DMS153 (cell line): ENCODE measurements around the gene GUCY1A2.
A peak's percentile ranks its signal among the peaks of the same experiment; 100 is the strongest.

ENCODE experiments used
- DNase-seq: peaks from one replicate; lab custom pipeline; 2025; lab: John Stamatoyannopoulos, UW

Gene GUCY1A2

GRCh38 chr11:106728859-106729258, 289.4 kb downstream of the GUCY1A2 start:
- DNase-seq = no peak

- no peak for DNase-seq
Observed at GRCh38 chr11:106728379-106728778, 289.9 kb downstream of the GUCY1A2 start.

GRCh38 chr11:106727256-106727655, 291.0 kb downstream of the GUCY1A2 start:
- DNase-seq = no peak

- DNase-seq = peak; percentile 78
Observed at GRCh38 chr11:106724293-106724892, 293.9 kb downstream of the GUCY1A2 start.

GRCh38 chr11:106723071-106723470, 295.2 kb downstream of the GUCY1A2 start:
- DNase-seq = no peak

GRCh38 chr11:106717222-106717621, 301.1 kb downstream of the GUCY1A2 start:
- DNase-seq = no peak

- no peak for DNase-seq
Observed at GRCh38 chr11:106714199-106714598, 304.1 kb downstream of the GUCY1A2 start.

- DNase-seq = no peak
Observed at GRCh38 chr11:106708348-106708747, 309.9 kb downstream of the GUCY1A2 start.

GRCh38 chr11:106706355-106706754, 311.9 kb downstream of the GUCY1A2 start:
- DNase-seq = no peak

GRCh38 chr11:106702805-106703204, 315.5 kb downstream of the GUCY1A2 start:
- no peak for DNase-seq

GRCh38 chr11:106697058-106697457, 321.2 kb downstream of the GUCY1A2 start:
- no peak for DNase-seq

GRCh38 chr11:106695506-106695905, 322.8 kb downstream of the GUCY1A2 start:
- DNase-seq = no peak

- DNase-seq = no peak
Observed at GRCh38 chr11:106694501-106694900, 323.8 kb downstream of the GUCY1A2 start.

GRCh38 chr11:106691807-106692365, 326.4 kb downstream of the GUCY1A2 start:
- DNase-seq = no peak

GRCh38 chr11:106690923-106691322, 327.4 kb downstream of the GUCY1A2 start:
- DNase-seq = no peak

- DNase-seq = no peak
Observed at GRCh38 chr11:106684944-106685343, 333.3 kb downstream of the GUCY1A2 start.

GRCh38 chr11:106683435-106683834, 334.8 kb downstream of the GUCY1A2 start:
- no peak for DNase-seq

- DNase-seq = no peak
Observed at GRCh38 chr11:106681435-106681834, 336.8 kb downstream of the GUCY1A2 start.

- DNase-seq = no peak
Observed at GRCh38 chr11:106679581-106679980, 338.7 kb downstream of the GUCY1A2 start.

- DNase-seq = no peak
Observed at GRCh38 chr11:106679181-106679580, 339.1 kb downstream of the GUCY1A2 start.

- no peak for DNase-seq
Observed at GRCh38 chr11:106670069-106670468, 348.2 kb downstream of the GUCY1A2 start.

- DNase-seq = no peak
Observed at GRCh38 chr11:106668147-106668546, 350.1 kb downstream of the GUCY1A2 start.

GRCh38 chr11:106656646-106657045, 361.6 kb downstream of the GUCY1A2 start:
- DNase-seq = no peak

- no peak for DNase-seq
Observed at GRCh38 chr11:106644824-106645223, 373.5 kb downstream of the GUCY1A2 start.
